Measurements from ENCODE around the gene G6PC3. TPM values are rescaled to one million over a fixed set of nuclear protein-coding genes. Genes with fewer than 3 reads are reported as not detected.
A peak's percentile ranks its signal among the peaks of the same experiment; 100 is the strongest.
"Not testable (repeated sequence)": the region's sequence is repeated elsewhere in the genome, so short reads cannot be mapped to it uniquely, and the experiment has no call there.

Gene G6PC3
- total RNA-seq, 1 donor from 2014 or later, result 76.2 TPM

- DNase-seq (ENCODE audit: low spot score), result no peak
These were observed 11.9 kb downstream of the G6PC3 start for GRCh38 chr17:44082256-44082927.

GRCh38 chr17:44083250-44083849, 12.8 kb downstream of the G6PC3 start:
- DNase-seq (ENCODE audit: low spot score), result no peak

- no peak for DNase-seq (ENCODE audit: low spot score)
These were observed 13.6 kb downstream of the G6PC3 start for GRCh38 chr17:44084131-44084538.

GRCh38 chr17:44084921-44085320, 14.4 kb downstream of the G6PC3 start:
- DNase-seq (ENCODE audit: low spot score), result no peak

DNA sequence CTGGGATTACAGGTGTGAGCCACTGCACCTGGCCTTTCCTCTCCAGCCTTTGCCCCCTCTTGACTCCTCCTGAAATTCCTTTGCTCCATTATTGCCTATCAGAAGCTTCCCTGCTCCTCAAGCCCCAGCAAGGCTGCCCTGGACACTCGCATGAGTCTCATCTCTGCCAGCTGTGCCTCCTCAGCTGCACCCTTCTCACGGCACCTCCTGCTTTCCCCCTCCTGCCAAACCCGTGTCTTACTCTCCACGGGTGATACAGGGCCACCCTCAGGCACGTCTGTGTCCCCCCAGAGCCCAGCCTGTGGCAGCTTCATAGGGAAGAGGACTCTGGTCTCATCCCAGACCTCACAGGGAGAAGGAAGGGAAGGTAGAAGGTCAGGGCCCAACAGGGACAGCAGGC, 15.4 kb downstream of the G6PC3 start:
- DNase-seq (ENCODE audit: low spot score), result no peak

DNA sequence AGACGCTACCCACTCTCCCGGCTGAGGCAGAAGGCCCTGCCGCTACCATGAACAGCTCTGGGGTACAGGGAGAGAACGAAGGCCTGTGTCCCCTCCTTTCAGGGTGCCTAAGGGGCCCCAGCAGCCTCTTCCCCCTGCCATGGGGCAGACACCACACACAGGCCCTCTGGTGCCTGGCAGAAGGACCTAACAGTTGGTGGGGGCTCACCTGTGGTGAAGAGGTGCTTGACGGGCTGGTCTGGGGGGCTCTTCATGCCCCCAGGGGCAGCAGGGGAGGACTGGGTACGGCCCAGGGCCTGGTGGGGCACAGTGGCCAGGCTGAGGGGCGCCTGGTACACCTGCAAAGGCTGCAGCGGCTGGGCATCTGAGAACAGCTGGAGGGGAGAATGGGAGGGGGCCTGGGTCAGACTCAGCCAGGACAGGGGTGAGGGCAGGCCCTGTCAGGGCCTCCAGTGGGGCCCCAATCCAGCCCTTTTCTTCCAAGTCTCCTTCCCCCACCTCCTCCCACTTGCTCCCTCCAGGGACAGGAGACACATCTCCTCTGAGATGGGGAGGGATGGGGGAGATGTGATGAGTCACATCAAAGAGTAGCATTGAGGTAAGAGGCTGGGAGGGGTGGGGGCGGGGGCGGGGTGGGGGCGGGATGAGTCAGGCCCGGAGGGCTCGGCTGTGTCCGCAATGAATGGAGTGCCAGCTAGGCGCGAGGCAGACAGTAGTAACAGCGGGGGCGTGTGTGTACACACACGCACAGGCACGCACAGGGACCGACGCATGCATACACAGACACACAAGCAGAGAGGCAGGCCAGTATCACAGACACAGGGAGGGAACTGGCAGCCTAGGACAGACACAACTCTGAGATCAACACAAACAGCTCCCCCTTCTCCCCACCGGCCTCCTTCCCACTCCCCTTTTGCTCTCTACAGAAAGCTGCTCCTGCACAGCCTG, 16.1 kb downstream of the G6PC3 start:
- DNase-seq (ENCODE audit: low spot score), result no peak

- DNase-seq (ENCODE audit: low spot score), result no peak
These were observed 16.8 kb downstream of the G6PC3 start for GRCh38 chr17:44087319-44087718.

GRCh38 chr17:44088254-44088653, 17.7 kb downstream of the G6PC3 start:
- DNase-seq (ENCODE audit: low spot score), result no peak

DNA sequence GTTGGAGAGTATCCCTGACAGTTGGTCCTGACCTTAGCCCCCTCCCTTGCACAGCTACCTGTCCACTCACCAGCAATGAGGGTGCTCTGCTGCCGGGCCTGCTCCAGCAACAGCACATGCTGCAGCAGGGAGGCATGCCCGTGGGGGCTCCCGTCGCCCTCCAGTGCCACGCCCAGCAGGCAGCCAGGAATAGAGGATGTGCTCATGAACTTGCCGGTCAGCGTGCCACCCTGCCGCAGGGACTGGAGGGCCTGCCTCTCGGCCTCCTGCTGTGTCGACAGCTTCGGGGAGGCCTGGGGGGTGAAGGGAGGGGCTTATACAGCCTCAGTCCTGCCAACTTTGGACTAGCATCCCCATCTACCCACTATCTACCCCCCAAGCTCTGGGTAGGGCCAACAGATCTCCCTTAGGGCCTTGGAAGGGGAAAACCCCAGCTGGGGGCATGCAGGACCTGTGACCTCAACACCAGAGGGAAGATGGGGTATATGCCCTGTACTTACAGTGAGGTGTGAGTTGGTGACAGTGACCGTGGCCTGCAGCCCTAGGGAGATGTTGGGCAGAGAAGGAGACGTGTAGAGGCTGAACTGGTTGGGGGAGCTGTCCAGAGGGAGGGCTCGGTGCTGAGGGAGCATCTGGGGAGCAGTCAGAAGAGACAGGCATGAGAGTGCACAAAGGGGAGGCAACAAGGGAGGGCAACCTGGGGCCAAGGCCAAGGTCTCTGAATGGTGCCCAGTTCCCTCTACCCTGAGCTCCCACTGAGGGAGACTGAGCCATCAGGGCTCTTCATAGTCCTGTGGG, 20.9 kb downstream of the G6PC3 start:
- DNase-seq (ENCODE audit: low spot score), result no peak

DNA sequence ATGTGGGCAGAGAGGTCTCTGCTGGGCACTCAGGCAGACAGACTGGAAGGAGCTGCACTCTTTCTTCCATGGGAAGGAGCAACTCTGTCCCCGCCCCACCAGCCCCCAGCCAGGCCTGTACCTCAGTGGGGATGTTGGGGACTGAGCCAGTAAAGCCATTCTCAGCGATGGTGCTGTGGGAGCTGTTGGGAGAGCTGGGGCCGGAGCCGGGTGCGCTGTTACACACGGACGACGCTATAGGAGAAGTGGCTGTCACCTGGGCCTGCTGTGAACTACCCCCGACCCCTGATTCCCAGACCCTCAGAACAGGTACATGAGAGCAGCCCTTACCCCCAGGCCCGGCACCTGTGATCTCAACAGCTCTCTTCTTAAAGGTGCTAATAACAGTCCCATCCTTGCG, 21.5 kb downstream of the G6PC3 start:
- no peak for DNase-seq (ENCODE audit: low spot score)

GRCh38 chr17:44093231-44093900, 22.8 kb downstream of the G6PC3 start:
- DNase-seq (ENCODE audit: low spot score), result no peak

DNA sequence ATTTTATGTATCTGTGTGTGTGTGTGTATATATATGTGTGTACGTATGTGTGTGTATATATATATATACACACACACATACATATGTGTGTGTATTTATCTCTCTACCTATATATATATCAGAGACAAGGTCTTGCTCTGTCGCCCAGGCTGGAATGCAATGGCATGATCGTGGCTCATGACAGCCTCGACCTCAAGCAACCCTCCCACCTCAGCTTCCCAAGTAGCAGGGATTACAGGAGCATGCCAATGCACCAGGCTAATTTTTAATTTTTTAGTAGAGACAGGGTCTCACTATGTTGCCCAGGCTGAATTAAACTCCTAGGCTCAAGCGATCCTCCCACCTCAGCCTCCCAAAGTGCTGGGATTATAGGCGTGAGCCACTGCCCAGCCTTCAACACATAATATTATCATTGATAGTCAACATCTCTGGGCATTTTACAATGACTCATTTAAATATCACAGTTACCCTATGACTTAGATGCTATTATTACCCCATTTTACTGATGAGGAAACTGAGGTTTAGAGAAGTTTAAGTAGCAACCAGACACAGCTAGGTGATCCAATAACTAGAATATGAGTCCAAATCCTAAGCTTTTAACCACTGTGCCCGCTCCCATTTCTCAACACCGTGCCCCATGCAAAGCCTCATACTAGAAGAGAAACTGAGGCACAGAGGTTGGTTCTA, 24.3 kb downstream of the G6PC3 start:
- no peak for DNase-seq (ENCODE audit: low spot score)

DNA sequence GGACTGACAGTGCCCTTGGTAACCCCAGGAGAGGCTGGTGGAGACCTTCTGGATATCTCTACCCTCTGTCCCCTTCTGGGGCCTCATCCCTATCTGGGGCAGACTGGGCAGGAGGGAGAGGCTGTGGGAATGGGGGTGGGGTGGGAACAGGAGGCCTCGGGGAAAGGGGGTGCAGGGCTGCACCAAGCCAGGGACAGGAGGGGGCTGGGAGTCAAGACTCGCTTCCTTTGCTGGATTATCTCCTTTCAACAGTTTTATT, 24.8 kb downstream of the G6PC3 start:
- no peak for DNase-seq (ENCODE audit: low spot score)

- peak; percentile 73 for DNase-seq (ENCODE audit: low spot score)
These were observed 25.3 kb downstream of the G6PC3 start for GRCh38 chr17:44095647-44096496.

- DNase-seq (ENCODE audit: low spot score), result no peak
These were observed 26.8 kb downstream of the G6PC3 start for GRCh38 chr17:44097110-44097958.

DNA sequence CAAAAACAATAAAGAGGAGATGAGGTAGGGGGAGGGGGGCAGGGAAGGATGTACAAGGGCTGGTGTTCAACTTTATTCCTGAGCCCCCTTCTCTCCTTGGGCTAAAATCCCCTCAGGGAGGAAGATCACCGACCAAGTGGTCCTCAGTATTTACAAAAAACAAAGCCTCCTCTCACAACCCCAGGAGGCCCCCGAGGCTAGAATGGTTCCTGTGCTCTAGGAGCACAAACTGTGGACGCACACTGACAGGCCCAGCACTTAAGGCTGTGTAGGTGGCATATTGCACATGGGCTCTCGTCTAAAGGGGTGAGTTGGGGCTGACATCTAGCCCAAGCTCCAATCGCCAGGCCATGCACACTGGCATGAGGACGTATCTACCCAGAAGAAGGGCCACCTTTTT, 31.3 kb downstream of the G6PC3 start:
- DNase-seq (ENCODE audit: low spot score), result not testable (repeated sequence)

GRCh38 chr17:44102849-44103622, 32.5 kb downstream of the G6PC3 start:
- DNase-seq (ENCODE audit: low spot score), result no peak

DNA sequence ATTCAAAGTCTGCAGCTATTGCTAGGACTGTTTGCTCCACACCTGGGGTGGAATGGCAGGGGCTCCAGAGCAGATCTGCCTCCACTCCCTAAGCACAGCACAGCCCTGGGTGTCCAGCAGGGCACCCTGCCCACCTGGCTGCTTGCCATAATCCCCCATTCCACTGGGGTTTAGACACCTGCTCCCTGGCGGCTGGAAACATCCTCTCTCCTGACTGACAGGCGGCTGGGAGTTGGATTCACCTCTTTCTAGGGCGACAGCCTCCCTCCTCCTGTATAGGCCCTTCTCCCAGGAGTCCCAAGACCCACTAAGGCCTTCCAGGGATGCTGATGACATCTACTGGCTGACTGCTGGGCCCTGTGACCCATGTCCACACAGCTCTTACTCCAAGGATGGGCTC, 34.9 kb downstream of the G6PC3 start:
- DNase-seq (ENCODE audit: low spot score), result no peak

All from ureter (tissue), 1 donor.